Stimulated activated CD8-positive, alpha-beta memory T cell treated with anti-CD3 and anti-CD28 coated beads, Interleukin-12 subunit alpha, Interleukin-12 subunit beta, amount 100 ng/mL, for 24 hours (primary cell): ENCODE results near the gene FAM219B.
"Not testable (repeated sequence)": the region's sequence is repeated elsewhere in the genome, so short reads cannot be mapped to it uniquely, and the experiment has no call there.

Experiments
- DNase-seq: peaks from one replicate; pipeline ENCODE4 v3.0.0-alpha.2; 2020; ENCODE audit errors: extremely low read depth

FAM219B gene

DNA sequence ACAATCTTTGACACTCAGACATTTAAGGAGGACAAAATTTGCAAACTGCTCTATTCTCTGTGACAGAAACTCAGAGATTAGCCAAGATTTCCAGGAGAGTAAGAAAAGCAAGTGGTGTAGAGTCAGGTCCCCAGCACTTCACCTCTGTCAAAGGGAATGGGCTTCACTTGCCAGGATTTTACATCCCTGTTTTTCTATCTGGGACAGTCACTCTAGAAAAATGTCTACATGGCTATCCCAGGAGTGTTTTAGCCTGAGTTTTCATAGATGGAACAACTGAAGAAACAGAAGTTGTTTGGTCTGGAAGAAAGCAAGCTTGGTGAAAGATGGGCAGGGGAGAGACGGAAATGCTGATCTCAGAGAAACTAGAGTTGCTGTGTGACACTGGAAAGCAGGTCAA lies 3.0 kb downstream of the FAM219B start:
- no peak for DNase-seq

GRCh38 chr15:74902295-74903075 lies 4.2 kb downstream of the FAM219B start:
- no peak for DNase-seq

DNA sequence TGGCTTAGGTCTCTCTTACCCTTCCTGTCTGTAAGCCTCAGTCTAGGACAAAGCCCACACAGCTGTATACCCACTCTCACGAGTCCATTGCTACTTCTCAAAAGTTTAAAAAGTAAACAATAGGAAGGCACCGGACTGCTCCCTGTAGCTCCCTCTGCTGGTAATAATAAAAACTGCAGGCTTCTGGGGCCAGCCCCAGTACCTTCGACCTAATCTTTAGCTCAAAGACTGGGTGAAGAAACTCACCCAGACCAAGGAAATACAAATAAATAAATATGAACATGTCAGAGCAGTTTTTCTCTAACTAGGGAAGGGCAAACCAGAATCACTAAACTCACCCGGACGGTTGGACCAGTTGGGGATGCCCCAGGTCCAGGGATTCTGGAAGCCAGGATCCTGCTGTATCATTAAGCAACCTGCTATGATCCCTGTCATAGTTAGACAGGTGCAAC lies 5.0 kb downstream of the FAM219B start:
- no peak for DNase-seq

DNA sequence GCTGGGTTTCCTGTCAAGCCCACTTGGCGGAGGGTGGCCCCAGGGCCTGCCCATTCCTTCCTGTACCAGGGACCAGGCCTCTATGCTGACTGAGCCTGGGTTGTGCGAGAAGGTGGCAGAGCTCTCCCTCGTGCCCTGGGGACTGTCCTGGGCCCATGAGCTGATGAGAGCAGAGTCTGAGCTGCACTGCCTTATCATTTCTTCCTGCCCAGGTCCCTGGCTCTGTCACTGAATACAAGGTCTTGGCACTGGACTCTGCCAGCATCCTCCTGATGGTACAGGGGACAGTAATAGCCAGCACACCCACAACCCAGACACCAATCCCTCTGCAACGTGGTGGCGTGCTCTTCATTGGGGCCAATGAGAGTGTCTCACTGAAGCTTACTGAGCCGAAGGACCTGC lies 9.3 kb downstream of the FAM219B start:
- DNase-seq, result no peak

DNA sequence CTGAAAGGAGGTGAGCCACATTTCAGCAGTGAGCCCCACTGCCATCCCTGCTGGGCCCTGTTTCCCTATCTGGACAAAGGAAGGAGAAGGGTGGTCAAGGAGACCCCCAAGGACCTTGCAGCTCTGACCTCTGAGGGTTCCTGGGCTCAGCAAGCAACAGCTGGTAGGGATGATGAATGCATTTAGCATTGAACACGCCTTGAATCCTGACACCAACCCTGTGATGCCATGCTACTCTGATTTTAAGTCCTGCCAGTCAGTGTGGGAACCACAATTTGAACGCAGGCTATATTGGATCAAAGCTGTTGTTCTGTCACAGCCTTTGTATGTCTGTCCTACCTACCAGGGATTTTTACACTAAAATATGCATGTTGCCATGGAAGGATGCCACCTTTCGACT lies 10.3 kb downstream of the FAM219B start:
- DNase-seq, result no peak

GRCh38 chr15:74895830-74896229 lies 10.8 kb downstream of the FAM219B start:
- DNase-seq, result no peak

GRCh38 chr15:74894383-74894782 lies 12.3 kb downstream of the FAM219B start:
- not testable (repeated sequence) for DNase-seq

GRCh38 chr15:74893627-74894026 lies 13.0 kb downstream of the FAM219B start:
- DNase-seq, result no peak

DNA sequence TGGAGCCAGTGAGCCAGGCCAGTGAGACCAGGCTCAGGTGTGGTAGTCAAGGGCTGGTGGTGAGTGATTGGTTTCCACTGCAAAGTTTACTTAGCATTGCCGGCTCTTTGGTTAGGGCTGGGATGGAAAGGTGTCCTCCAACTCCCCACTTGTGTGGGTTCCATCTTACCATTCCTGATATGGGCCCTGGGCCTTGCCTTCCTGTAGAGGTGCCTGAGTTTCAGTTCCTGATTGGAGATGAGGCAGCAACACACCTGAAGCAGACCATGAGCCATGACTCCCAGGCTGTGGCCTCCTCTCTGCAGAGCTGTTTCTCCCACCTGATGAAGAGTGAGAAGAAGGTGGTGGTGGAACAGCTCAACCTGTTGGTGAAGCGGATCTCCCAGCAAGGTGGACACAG lies 13.7 kb downstream of the FAM219B start:
- no peak for DNase-seq

DNA sequence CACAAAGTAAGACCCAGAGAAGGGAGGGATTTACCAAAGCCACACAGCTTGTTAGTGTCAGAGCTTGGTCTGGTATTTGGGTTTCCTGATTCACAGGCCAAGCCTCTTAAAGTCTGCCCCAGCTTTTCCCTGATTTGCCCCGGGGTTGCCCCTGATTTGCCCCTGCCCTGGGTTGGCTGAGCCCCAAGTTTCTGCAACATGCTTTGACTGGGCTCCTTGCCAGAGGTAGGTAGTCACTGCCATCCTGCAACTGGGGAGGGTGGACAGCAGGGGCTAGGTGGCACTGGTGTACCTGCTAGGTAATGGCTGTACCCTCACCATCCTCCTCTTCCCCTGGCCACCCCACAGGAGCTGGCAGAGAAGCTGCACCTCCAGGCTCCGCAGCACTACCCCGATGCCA lies 14.3 kb downstream of the FAM219B start:
- no peak for DNase-seq

- DNase-seq, result no peak
Measured at GRCh38 chr15:74891469-74891868, 15.2 kb downstream of the FAM219B start.

GRCh38 chr15:74890665-74890960 lies 16.0 kb downstream of the FAM219B start:
- no peak for DNase-seq

DNA sequence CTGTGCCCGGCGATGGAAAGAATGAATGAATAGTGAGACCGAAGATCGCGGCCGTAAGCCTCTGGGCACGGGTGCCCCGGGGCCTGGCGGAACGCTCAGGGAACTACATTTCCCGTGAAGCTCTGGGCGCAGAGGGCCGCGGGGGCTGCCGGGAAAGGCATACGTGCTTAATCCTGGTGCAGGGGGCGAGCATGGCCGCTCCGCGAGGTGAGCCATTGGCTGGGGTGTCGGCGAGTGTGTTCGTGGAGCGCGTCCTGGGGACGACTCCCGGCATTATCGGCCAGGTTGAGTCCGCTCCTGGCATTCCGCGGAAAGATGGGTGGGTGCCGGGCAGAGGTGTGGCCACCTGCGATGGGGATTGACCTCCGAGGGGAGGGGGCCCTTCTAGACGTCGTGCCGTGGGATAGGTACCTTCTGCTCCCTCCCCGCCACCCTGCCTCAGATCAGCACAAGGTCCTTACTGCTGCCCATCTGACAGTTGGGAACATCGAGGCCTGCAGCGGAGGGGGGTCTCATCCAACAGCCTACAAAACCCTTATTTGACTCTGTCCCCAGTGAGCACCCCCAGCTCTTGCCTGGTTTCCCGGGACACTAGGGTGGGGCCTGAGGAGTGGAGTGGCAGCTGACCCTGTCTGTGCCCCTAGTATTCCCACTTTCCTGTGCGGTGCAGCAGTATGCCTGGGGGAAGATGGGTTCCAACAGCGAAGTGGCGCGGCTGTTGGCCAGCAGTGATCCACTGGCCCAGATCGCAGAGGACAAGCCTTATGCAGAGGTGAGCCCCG lies 16.6 kb downstream of the FAM219B start, which contains the start of gene MPI:
MPI (plus strand) TSS at position 160 of the 782 bp plus-strand sequence; CDS start at position 192, 32 bp downstream.
- DNase-seq, result peak; percentile 67

DNA sequence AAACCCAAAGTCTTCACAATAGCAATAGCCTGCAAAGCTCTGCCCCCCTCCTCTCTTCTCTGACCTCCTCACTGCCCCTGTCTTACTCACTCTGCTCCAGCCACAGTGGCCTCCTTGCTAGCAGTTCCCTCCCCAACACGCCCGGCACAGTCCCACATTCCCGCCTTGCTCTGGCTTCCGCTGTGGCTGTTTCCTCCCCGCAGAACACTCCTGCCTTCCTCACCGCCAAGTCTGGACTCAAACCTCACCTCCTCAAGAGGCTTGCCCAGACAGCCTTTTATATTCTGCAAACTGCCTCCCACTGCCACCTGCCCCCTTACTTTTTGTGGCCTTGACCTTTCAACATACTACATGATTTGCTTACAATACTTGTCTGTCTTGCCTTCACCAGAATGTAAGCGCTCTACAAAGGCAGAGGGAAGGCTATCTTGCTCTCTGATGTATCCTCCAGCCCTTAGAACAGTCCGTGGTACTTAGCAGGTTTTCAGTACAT lies 17.2 kb downstream of the FAM219B start:
- DNase-seq, result no peak

GRCh38 chr15:74888716-74889115 lies 17.9 kb downstream of the FAM219B start:
- DNase-seq, result no peak

DNA sequence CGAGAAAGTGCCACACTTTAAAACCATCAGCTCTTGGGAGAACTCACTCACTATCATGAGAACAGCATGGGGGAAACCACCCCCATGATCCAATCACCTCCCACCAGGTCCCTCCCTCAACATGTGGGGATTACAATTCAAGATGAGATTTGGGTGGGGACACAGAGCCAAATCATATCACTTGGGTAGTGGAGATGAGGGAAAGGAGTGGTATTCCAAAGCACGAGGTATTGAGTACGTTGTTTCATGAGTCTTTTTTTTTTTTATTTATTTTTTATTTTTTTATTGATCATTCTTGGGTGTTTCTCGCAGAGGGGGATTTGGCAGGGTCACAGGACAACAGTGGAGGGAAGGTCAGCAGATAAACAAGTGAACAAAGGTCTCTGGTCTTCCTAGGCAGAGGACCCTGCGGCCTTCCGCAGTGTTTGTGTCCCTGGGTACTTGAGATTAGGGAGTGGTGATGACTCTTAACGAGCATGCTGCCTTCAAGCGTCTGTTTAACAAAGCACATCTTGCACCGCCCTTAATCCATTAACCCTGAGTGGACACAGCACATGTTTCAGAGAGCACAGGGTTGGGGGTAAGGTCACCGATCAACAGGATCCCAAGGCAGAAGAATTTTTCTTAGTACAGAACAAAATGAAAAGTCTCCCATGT lies 19.0 kb downstream of the FAM219B start:
- not testable (repeated sequence) for DNase-seq

- no peak for DNase-seq
Measured at GRCh38 chr15:74885461-74885860, 21.2 kb downstream of the FAM219B start.

DNA sequence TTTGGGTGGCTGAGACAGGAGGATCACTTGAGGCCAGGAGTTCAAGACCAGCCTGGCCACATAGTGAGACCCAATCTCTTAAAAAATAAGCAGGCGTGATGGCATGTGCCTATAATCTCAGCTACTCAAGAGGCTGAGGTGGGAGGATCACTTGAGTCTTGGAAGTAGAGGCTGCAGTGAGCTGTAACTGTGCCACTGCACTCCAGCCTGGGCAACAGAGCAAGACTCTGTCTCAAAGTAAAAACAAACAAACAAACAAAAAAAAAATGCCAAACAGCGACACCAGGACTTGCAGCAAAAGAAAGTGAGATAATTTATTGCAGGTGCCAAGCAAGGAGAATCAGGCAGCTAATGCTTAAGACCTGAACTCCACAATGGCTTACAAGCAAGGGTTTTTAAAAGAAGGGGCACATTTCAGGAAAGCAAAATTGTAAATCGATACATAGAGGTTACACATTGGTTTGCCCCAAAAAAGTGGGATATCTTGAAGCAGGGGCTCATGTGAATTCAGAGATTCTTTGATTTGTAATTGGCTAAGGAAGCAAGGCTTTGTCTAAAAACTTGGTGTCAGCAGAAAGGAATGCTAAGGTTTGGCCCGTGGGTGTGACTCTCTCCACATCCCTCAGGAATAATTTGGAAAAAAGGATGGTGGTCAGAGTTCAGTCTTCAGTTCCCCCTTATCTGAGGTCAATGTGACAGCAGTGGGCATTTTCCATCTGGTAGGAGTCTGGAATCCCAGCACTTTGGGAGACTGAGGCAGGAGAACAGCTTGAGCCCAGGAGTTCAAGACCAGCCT lies 22.0 kb downstream of the FAM219B start:
- DNase-seq, result no peak

GRCh38 chr15:74882528-74882927 lies 24.1 kb downstream of the FAM219B start:
- no peak for DNase-seq

DNA sequence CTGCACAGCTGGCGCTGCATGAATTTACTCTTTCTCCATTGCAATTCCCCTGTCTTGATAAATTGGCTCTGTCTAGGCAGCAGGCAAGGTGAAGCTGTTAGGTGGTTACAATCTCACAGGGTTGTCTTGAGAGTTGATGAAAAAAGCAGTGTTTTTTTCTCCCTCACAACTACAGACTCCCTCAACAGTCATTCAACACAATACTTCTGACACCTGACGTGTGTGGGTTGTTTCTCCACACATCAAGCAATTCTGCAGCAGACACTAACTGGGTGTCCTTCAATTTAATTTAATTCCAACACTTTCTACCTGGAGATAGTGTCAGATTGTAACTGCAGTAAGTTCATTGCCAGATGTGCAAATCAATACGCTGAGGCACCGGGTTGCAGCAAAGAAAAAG lies 28.4 kb downstream of the FAM219B start:
- DNase-seq, result no peak

GRCh38 chr15:74873756-74874424 lies 32.8 kb downstream of the FAM219B start:
- no peak for DNase-seq
